HG02943 (cell line): Measurements from ENCODE around the gene PCDHA1.
"Not testable (repeated sequence)": the region's sequence is repeated elsewhere in the genome, so short reads cannot be mapped to it uniquely, and the experiment has no call there.

Experiments used
- ATAC-seq: cut with Tn5 transposase; IDR thresholded peaks from one replicate; pipeline ENCODE4 v1.9.1; 2021; ENCODE audit warnings: mild to moderate bottlenecking, low read depth, moderate library complexity; ENCODE audit not compliant: unreplicated experiment

PCDHA1 gene

GRCh38 chr5:140848139-140849102, 62.5 kb downstream of the PCDHA1 start, which contains the start of gene PCDHA9:
Gene PCDHA9 (plus strand): TSS chr5:140848382. CDS start chr5:140848496, 114 bp downstream.
- not testable (repeated sequence) for ATAC-seq

- ATAC-seq = not testable (repeated sequence)
These were observed 64.1 kb downstream of the PCDHA1 start for GRCh38 chr5:140849831-140850634.

- no peak for ATAC-seq
These were observed 70.1 kb downstream of the PCDHA1 start, which contains the start of gene PCDHA10 for GRCh38 chr5:140855772-140856674. Gene PCDHA10 (plus strand): TSS chr5:140855897. CDS start chr5:140856049, 152 bp downstream.

- ATAC-seq = no peak
These were observed 71.4 kb downstream of the PCDHA1 start for GRCh38 chr5:140857177-140857986.

- no peak for ATAC-seq
These were observed 72.0 kb downstream of the PCDHA1 start for GRCh38 chr5:140857987-140858240.

- no peak for ATAC-seq
These were observed 76.7 kb downstream of the PCDHA1 start for GRCh38 chr5:140862441-140863295.

- no peak for ATAC-seq
These were observed 83.0 kb downstream of the PCDHA1 start, which contains the start of gene PCDHA11 for GRCh38 chr5:140868721-140869554. Gene PCDHA11 (plus strand): TSS chr5:140868957. CDS start chr5:140869104, 147 bp downstream.

GRCh38 chr5:140869555-140869886, 83.6 kb downstream of the PCDHA1 start:
- ATAC-seq = no peak

GRCh38 chr5:140870221-140871201, 84.6 kb downstream of the PCDHA1 start:
- no peak for ATAC-seq

- no peak for ATAC-seq
These were observed 89.4 kb downstream of the PCDHA1 start, which contains the start of gene PCDHA12 for GRCh38 chr5:140875085-140876065. Gene PCDHA12 (plus strand): TSS chr5:140875308. CDS start chr5:140875473, 165 bp downstream.

- not testable (repeated sequence) for ATAC-seq
These were observed 90.8 kb downstream of the PCDHA1 start for GRCh38 chr5:140876541-140877261.

GRCh38 chr5:140877262-140877581, 91.3 kb downstream of the PCDHA1 start:
- no peak for ATAC-seq

GRCh38 chr5:140881889-140882590, 96.1 kb downstream of the PCDHA1 start, which contains the start of gene PCDHA13:
Gene PCDHA13 (plus strand): TSS chr5:140882124. CDS start chr5:140882269, 145 bp downstream.
- ATAC-seq = no peak

GRCh38 chr5:140882591-140882899, 96.6 kb downstream of the PCDHA1 start:
- no peak for ATAC-seq
